ENCODE results near the gene NPB.

NPB gene

DNA sequence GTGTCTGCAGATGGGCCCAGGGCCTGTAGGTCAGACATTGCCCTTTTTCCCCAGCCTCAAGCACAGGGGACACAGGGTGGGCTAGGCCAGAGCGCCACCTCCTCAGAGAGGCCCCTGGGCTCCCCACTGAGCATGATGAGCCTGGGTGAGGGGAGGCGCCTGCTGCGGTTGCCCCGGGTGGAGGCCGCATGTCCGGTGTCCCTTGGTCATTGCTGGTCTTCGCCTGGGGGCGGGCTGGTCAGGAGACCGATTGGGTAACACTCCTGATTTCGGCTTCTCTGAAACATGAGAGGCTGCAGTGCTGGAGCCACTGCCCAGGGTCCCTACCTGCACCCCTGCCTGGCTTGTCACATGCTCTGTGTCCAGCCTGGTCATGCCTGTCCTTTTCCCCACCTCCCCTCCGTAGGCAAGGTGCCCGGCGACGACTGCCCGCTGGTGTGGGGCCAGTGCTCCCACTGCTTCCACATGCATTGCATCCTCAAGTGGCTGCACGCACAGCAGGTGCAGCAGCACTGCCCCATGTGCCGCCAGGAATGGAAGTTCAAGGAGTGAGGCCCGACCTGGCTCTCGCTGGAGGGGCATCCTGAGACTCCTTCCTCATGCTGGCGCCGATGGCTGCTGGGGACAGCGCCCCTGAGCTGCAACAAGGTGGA, 2.4 kb upstream of the NPB start:
- Histone ChIP-seq H3K27me3 (ENCODE audit: control insufficient read depth, low read length) (peaks cover 2% of the 10 kb centered on the region), H3K9me2 (replicated peaks; ENCODE audit: control insufficient read depth, low read length) (no peaks in the 10 kb centered on the region), H3K4me3 (ENCODE audit: low read length) (no peak overlapping the region), H3K27ac (ENCODE audit: low read depth, low read length) (no peak overlapping the region), H3F3A (ENCODE audit: control insufficient read depth, insufficient read depth) (no peaks in the 10 kb centered on the region), H4K20me1 (ENCODE audit: control insufficient read depth, insufficient read depth, low read depth, low read length) (peaks cover 4% of the 10 kb centered on the region; the same call in 1 of the 2 replicates), H3K36me3 (ENCODE audit: control insufficient read depth, low read length) (peaks cover 48% of the 10 kb centered on the region), H3K9me3 (ENCODE audit: control insufficient read depth, insufficient read depth, low read length) (no peaks in the 10 kb centered on the region), H3K4me1 (ENCODE audit: control insufficient read depth, low read length) (peaks cover under 1% of the 10 kb centered on the region), H3K4me2 (ENCODE audit: low read length) (no peak overlapping the region), H3K79me2 (ENCODE audit: control insufficient read depth, low read length) (peaks cover 6% of the 10 kb centered on the region)
- TF ChIP-seq, protein P1, sequence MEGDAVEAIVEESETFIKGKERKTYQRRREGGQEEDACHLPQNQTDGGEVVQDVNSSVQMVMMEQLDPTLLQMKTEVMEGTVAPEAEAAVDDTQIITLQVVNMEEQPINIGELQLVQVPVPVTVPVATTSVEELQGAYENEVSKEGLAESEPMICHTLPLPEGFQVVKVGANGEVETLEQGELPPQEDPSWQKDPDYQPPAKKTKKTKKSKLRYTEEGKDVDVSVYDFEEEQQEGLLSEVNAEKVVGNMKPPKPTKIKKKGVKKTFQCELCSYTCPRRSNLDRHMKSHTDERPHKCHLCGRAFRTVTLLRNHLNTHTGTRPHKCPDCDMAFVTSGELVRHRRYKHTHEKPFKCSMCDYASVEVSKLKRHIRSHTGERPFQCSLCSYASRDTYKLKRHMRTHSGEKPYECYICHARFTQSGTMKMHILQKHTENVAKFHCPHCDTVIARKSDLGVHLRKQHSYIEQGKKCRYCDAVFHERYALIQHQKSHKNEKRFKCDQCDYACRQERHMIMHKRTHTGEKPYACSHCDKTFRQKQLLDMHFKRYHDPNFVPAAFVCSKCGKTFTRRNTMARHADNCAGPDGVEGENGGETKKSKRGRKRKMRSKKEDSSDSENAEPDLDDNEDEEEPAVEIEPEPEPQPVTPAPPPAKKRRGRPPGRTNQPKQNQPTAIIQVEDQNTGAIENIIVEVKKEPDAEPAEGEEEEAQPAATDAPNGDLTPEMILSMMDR (IDR thresholded peaks at IDR 0.05; ENCODE audit: low read depth, low read length, poor library complexity, severe bottlenecking), result no peak
- no peak for TF ChIP-seq EZH2phosphoT487 (IDR thresholded peaks at IDR 0.05; ENCODE audit: borderline replicate concordance, low read length)

DNA sequence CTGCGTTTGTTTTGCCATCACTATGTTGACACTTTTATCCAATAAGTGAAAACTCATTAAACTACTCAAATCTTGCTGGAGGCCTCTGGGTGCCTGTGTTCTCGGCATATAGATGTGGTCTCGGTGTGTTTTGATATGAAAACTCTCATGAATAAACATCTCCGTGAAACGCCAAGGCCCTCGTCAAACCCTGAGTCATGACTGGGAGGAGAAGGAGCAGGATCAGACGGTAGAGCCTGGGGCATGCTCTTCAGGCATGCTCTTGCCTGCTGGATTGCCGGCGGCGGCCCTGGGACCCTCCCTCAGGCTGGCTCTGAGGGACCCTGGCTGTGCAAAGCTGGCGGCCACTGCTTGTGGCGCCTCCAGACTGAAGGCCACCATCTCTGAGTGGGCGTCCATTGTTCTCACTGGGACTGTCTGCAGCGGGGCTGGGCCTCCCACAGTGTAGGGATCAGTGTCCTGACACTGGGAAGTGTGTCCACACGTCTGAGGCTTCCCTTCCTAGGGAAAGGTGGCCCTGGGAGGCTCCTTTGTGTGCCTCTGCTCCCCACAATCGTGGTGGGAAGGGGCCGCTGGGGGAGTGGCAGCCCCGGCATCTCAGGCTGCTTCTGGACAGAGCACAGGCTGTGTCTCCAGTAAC, 1.7 kb upstream of the NPB start:
- peaks cover 4% of the 10 kb centered on the region; the same call in 1 of the 2 replicates for H4K20me1 ChIP-seq (ENCODE audit: control insufficient read depth, insufficient read depth, low read depth, low read length)

DNA sequence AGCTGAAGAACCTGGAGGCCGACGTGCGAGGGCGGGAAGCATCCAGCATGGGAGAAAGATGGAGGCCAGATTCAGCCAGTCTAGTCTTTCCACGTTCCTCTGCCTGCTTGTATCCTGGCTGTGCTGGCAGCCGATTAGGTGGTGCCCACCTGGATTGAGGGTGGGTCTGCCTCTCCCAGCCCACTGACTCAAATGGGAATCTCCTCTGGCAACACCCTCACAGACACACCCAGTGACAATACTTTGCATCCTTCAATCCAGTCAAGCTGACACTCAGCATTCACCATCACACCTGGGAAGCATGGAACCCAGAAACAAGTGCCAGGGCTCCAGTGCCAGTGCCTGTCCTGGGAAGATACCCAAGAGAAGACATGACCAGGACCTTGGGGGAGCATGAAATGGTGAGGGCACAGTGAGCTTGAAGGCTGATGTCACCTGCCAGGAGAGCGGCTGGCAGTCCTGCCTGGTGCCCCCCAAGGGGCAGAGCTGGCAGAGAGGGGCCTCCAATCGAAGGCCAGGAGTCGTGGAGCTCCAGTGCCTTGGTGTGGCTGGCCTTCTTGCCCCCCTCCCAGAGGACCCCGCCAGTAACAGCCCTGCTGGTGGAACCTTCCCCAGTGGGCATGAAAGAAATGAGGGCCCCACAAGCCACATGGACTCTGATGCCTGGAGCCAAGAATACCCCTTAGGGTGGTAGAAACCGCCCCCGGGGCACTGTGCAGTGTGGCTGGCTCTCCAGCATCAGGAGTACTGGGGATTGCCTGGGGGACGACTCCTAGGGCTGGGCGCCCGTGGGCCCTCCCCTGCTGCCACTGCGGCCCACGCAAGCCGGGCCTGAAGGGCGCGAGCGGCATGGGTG, 643 bp upstream of the NPB start:
- H3K4me1 ChIP-seq (ENCODE audit: control insufficient read depth, low read length), result no peaks in the 10 kb centered on the region; the same call in 1 of the 2 replicates
- H3K4me3 ChIP-seq (ENCODE audit: low read length), result no peak overlapping the region
- no peaks in the 10 kb centered on the region for H3K9me2 ChIP-seq (replicated peaks; ENCODE audit: control insufficient read depth, low read length)
- H3F3A ChIP-seq (ENCODE audit: control insufficient read depth, insufficient read depth), result no peaks in the 10 kb centered on the region
- H3K27me3 ChIP-seq (ENCODE audit: control insufficient read depth, low read length), result peaks cover 2% of the 10 kb centered on the region
- no peaks in the 10 kb centered on the region for H3K79me2 ChIP-seq (ENCODE audit: control insufficient read depth, low read length)
- H3K9me3 ChIP-seq (ENCODE audit: control insufficient read depth, insufficient read depth, low read length), result no peaks in the 10 kb centered on the region
- no peak for TF ChIP-seq EZH2phosphoT487 (IDR thresholded peaks at IDR 0.05; ENCODE audit: borderline replicate concordance, low read length)
- TF ChIP-seq, protein P1 (IDR thresholded peaks at IDR 0.05; ENCODE audit: low read depth, low read length, poor library complexity, severe bottlenecking), result no peak
- H4K20me1 ChIP-seq (ENCODE audit: control insufficient read depth, insufficient read depth, low read depth, low read length), result peaks cover 4% of the 10 kb centered on the region; the same call in 1 of the 2 replicates
- peaks cover 45% of the 10 kb centered on the region for H3K36me3 ChIP-seq (ENCODE audit: control insufficient read depth, low read length)
- H3K4me2 ChIP-seq (ENCODE audit: low read length), result no peak overlapping the region
- no peak overlapping the region for H3K27ac ChIP-seq (ENCODE audit: low read depth, low read length)

More for the DNA sequence above, 1.7 kb upstream of the NPB start:
- H3F3A ChIP-seq (ENCODE audit: control insufficient read depth, insufficient read depth), result no peaks in the 10 kb centered on the region
- H3K9me2 ChIP-seq (replicated peaks; ENCODE audit: control insufficient read depth, low read length), result no peaks in the 10 kb centered on the region
- peaks cover 49% of the 10 kb centered on the region for H3K36me3 ChIP-seq (ENCODE audit: control insufficient read depth, low read length)
- H3K27me3 ChIP-seq (ENCODE audit: control insufficient read depth, low read length), result peaks cover 2% of the 10 kb centered on the region
- no peaks in the 10 kb centered on the region; the same call in 1 of the 2 replicates for H3K4me1 ChIP-seq (ENCODE audit: control insufficient read depth, low read length)
- H3K4me2 ChIP-seq (ENCODE audit: low read length), result no peak overlapping the region
- H3K4me3 ChIP-seq (ENCODE audit: low read length), result no peak overlapping the region
- no peak overlapping the region for H3K27ac ChIP-seq (ENCODE audit: low read depth, low read length)
- H3K9me3 ChIP-seq (ENCODE audit: control insufficient read depth, insufficient read depth, low read length), result no peaks in the 10 kb centered on the region
- TF ChIP-seq, protein P1 (IDR thresholded peaks at IDR 0.05; ENCODE audit: low read depth, low read length, poor library complexity, severe bottlenecking), result no peak
- H3K79me2 ChIP-seq (ENCODE audit: control insufficient read depth, low read length), result peaks cover 2% of the 10 kb centered on the region

All from DOHH2 (cell line).